HCT116 (cell line): ENCODE data around the gene TEX261. TPM values are rescaled to one million over a fixed set of nuclear protein-coding genes. Genes with fewer than 3 reads are reported as not detected.

ENCODE experiments used
- ATAC-seq: fragments of 200-7000 bp; cut with Tn5 transposase; 2 replicates; pipeline ENCODE4 v1.9.1; 2020; ENCODE audit warnings: mild to moderate bottlenecking, moderate library complexity
- BruUV-seq: library from RNA; stranded (reverse); fragments of 400-500 nt; replicated peaks from 2 replicates; lab custom pipeline; 2021; lab: Mats Ljungman, UMichigan
- CTCF ChIA-PET: fragments of 300-600 bp; sonication (Branson Sonifier 250); formaldehyde crosslinking; loops from one replicate; lab custom pipeline; 2021; ENCODE audit warnings: antibody characterized with exemption; lab: Charles Lee
- POLR2A ChIA-PET: fragments of 300-600, 350-600 bp; sonication (Branson Sonifier 250); formaldehyde crosslinking; loops from one replicate; lab custom pipeline; 2021; ENCODE audit warnings: antibody characterized with exemption; lab: Charles Lee
- RAD21 ChIA-PET, 2 experiments: fragments of 300-600 bp; sonication (Branson Sonifier 250); formaldehyde crosslinking; loops; one replicate each; lab custom pipeline; 2023; ENCODE audit warnings: low total read pairs in 2 of 2; ENCODE audit not compliant: uncharacterized antibody in 2 of 2, unreplicated experiment in 2 of 2, low non-redundant PET in 1 of 2; lab: Charles Lee
- DNase-seq: peaks from one replicate; pipeline ENCODE4 v3.0.0-alpha.2; 2010; ENCODE audit warnings: low read depth, low spot score
- H2AFZ ChIP-seq: fragments of 200-600 bp; shearing (Covaris generic), sonication (generic); 2 replicates; pipeline ENCODE4 v1.6.1; 2017; ENCODE audit warnings: low read depth, mixed run types, mixed read lengths, antibody characterized with exemption, low read length; ENCODE audit not compliant: poor library complexity, severe bottlenecking
- H3K27ac ChIP-seq: 2 replicates; pipeline ENCODE4 v1.5.1; 2012; ENCODE audit warnings: low read depth, low read length
- H3K27me3 ChIP-seq: fragments of 200-600 bp; sonication (generic); 2 replicates; pipeline ENCODE4 v1.6.1; 2016; ENCODE audit warnings: mixed run types, low read length, mixed read lengths; ENCODE audit not compliant: insufficient read depth
- H3K36me3 ChIP-seq, 2 experiments: fragments of 200-500 bp in 1 of 2; fragments of 200-600 bp in 1 of 2; sonication (Bioruptor generic) in 1 of 2; sonication (generic) in 1 of 2; 2 replicates each; pipeline versions ENCODE4 v1.5.1 to v1.6.1; 2014 to 2016; ENCODE audit warnings: low read length in 2 of 2, inconsistent platforms in 1 of 2, mixed read lengths in 1 of 2, mixed run types in 1 of 2; ENCODE audit not compliant: insufficient read depth in 2 of 2, control insufficient read depth in 1 of 2
- H3K4me1 ChIP-seq, 2 experiments: fragments of 200-600 bp in 1 of 2; sonication (generic) in 1 of 2; 2 replicates each; pipeline versions ENCODE4 v1.5.1 to v1.6.1; 2012 to 2017; ENCODE audit warnings: low read length in 2 of 2, inconsistent platforms in 1 of 2, mild to moderate bottlenecking in 1 of 2, mixed read lengths in 1 of 2, mixed run types in 1 of 2, moderate library complexity in 1 of 2; ENCODE audit not compliant: insufficient read depth in 2 of 2, control insufficient read depth in 1 of 2
- H3K4me2 ChIP-seq: fragments of 200-600 bp; sonication (generic); 2 replicates; pipeline ENCODE4 v1.6.1; 2017; ENCODE audit warnings: mixed run types, low read length, mixed read lengths
- H3K4me3 ChIP-seq, 2 experiments: fragments of 200-600 bp in 1 of 2; sonication (generic) in 1 of 2; replicated peaks in 1 of 2; 2 replicates each; pipeline ENCODE4 v1.5.1; 2011 to 2016; ENCODE audit warnings: low read length in 2 of 2, control low read depth in 1 of 2, low read depth in 1 of 2, mild to moderate bottlenecking in 1 of 2, mixed read lengths in 1 of 2, mixed run types in 1 of 2
- H3K79me2 ChIP-seq: fragments of 200-600 bp; sonication (generic); 2 replicates; pipeline ENCODE4 v1.6.1; 2017; ENCODE audit warnings: mild to moderate bottlenecking, mixed run types, low read length, moderate library complexity, mixed read lengths; ENCODE audit not compliant: insufficient read depth
- H3K9ac ChIP-seq: fragments of 200-600 bp; sonication (generic); 2 replicates; pipeline ENCODE4 v1.6.1; 2016; ENCODE audit warnings: low read length, mixed read lengths
- H3K9me2 ChIP-seq: fragments of 200-600 bp; sonication (generic), shearing (Covaris generic); 2 replicates; pipeline ENCODE4 v1.6.1; 2017; ENCODE audit warnings: mixed run types, mild to moderate bottlenecking, moderate library complexity; ENCODE audit not compliant: insufficient read depth
- H3K9me3 ChIP-seq, 2 experiments: fragments of 200-500 bp in 1 of 2; fragments of 200-600 bp in 1 of 2; sonication (Bioruptor generic) in 1 of 2; sonication (generic) in 1 of 2; 2 replicates each; pipeline ENCODE4 v1.6.1; 2014 to 2017; ENCODE audit warnings: low read length in 2 of 2, mixed read lengths in 2 of 2, inconsistent platforms in 1 of 2, low read depth in 1 of 2, mild to moderate bottlenecking in 1 of 2, mixed run types in 1 of 2, moderate library complexity in 1 of 2; ENCODE audit not compliant: control insufficient read depth in 1 of 2, insufficient read depth in 1 of 2
- H4K20me1 ChIP-seq: fragments of 200-600 bp; sonication (generic), shearing (Covaris generic); 2 replicates; pipeline ENCODE4 v1.6.1; 2017; ENCODE audit warnings: mixed run types, mild to moderate bottlenecking, moderate library complexity; ENCODE audit not compliant: insufficient read depth
- CBX3 ChIP-seq: IDR thresholded peaks from 2 replicates; pipeline ENCODE4 v1.6.1; 2012; ENCODE audit warnings: low read depth
- CEBPB ChIP-seq: IDR thresholded peaks from 2 replicates; pipeline ENCODE4 v1.6.1; 2012; ENCODE audit warnings: low read depth
- CTCF ChIP-seq, 3 experiments: fragments of 200-600 bp in 1 of 3; sonication (generic) in 1 of 3; IDR thresholded peaks in 2 of 3; conservative IDR thresholded peaks in 1 of 3; 2 replicates each; pipeline ENCODE4 v1.5.1; 2012 to 2017; ENCODE audit warnings: low read depth in 2 of 3, low read length in 2 of 3, antibody characterized with exemption in 1 of 3, borderline replicate concordance in 1 of 3, control low read depth in 1 of 3, mild to moderate bottlenecking in 1 of 3, mixed read lengths in 1 of 3, mixed run types in 1 of 3, moderate library complexity in 1 of 3; ENCODE audit not compliant: insufficient read depth in 1 of 3
- EGR1 ChIP-seq: IDR thresholded peaks from 2 replicates; pipeline ENCODE4 v1.6.1; 2012; ENCODE audit warnings: low read depth
- EZH2 ChIP-seq: fragments of 200-600 bp; sonication (generic); IDR thresholded peaks from 2 replicates; pipeline ENCODE4 v1.6.1; 2017; ENCODE audit warnings: antibody characterized with exemption, mixed run types
- EZH2phosphoT487 ChIP-seq: fragments of 200-600 bp; IDR thresholded peaks from 2 replicates; pipeline ENCODE4 v1.6.1; 2018; ENCODE audit warnings: antibody characterized with exemption, borderline replicate concordance
- FOSL1 ChIP-seq: IDR thresholded peaks from 2 replicates; pipeline ENCODE4 v1.6.1; 2012; ENCODE audit warnings: low read depth
- JUND ChIP-seq: IDR thresholded peaks from 2 replicates; pipeline ENCODE4 v1.6.1; 2012
- MAX ChIP-seq: IDR thresholded peaks from 2 replicates; pipeline ENCODE4 v1.6.1; 2012
- POLR2AphosphoS5 ChIP-seq: IDR thresholded peaks from 2 replicates; pipeline ENCODE4 v1.6.1; 2011; ENCODE audit warnings: mild to moderate bottlenecking, low read depth, low read length, moderate library complexity
- RAD21 ChIP-seq: IDR thresholded peaks from 2 replicates; pipeline ENCODE4 v1.6.1; 2012; ENCODE audit warnings: low read depth, mild to moderate bottlenecking
- REST ChIP-seq: IDR thresholded peaks from 2 replicates; pipeline ENCODE4 v1.6.1; 2012; ENCODE audit warnings: low read depth
- SP1 ChIP-seq: IDR thresholded peaks from 2 replicates; pipeline ENCODE4 v1.6.1; 2012; ENCODE audit warnings: low read depth
- TCF7L2 ChIP-seq: IDR thresholded peaks from 2 replicates; pipeline ENCODE4 v1.7.0; 2011; ENCODE audit warnings: borderline replicate concordance, inconsistent platforms; ENCODE audit not compliant: insufficient read depth, insufficient read length; ENCODE audit errors: extremely low read depth
- YY1 ChIP-seq: IDR thresholded peaks from 2 replicates; pipeline ENCODE4 v1.6.1; 2011; ENCODE audit warnings: low read length, low read depth, moderate library complexity, mild to moderate bottlenecking; ENCODE audit not compliant: insufficient replicate concordance; ENCODE audit errors: extremely low read depth
- ZBTB33 ChIP-seq: IDR thresholded peaks from 2 replicates; pipeline ENCODE4 v1.6.1; 2011; ENCODE audit warnings: mild to moderate bottlenecking, low read length, moderate library complexity; ENCODE audit not compliant: insufficient replicate concordance; ENCODE audit errors: extremely low read depth
- ZFX ChIP-seq: fragments of 450-650 bp; IDR thresholded peaks from 2 replicates; pipeline ENCODE4 v1.6.1; 2017
- ZNF274 ChIP-seq: fragments of 200-500 bp; sonication (Bioruptor generic); IDR thresholded peaks from 2 replicates; pipeline ENCODE4 v1.6.1; 2014; ENCODE audit warnings: mild to moderate bottlenecking, low read depth, low read length, inconsistent platforms
- intact Hi-C: fragments of 100-400 bp; cut with micrococcal nuclease; formaldehyde crosslinking; loops from 2 replicates; pipeline ENCODE4 v1.10.0; 2022
- total RNA-seq: library from RNA; stranded (reverse); gene quantifications from one replicate; pipeline ENCODE4 v1.2.1, GENCODE V29; 2021; ENCODE audit not compliant: unreplicated experiment

Gene TEX261
- total RNA-seq, 1 experiment from 2014 or later, result 37.9 TPM

GRCh38 chr2:70979180-70979488 lies 15.5 kb downstream of the TEX261 start:
- ChIA-PET RAD21 (no interaction called here), POLR2A (no interaction called here), CTCF (no interaction called here)
- no peaks in the 10 kb centered on the region for H4K20me1 ChIP-seq
- H3K27me3 ChIP-seq, result no peaks in the 10 kb centered on the region
- BruUV-seq, result no TSS peak
- TF ChIP-seq TCF7L2 (no peak), YY1 (no peak), REST (no peak), EGR1 (no peak), FOSL1 (no peak), POLR2AphosphoS5 (no peak), CEBPB (no peak), CTCF (IDR thresholded peaks at IDR 0.05 in 2 of 3, conservative IDR thresholded peaks at IDR 0.05 in 1 of 3; ENCODE audit: borderline replicate concordance in 1 of 3, insufficient read depth in 1 of 3, low read depth in 2 of 3, low read length in 2 of 3) (no peak), SP1 (no peak), ZNF274 (no peak), CBX3 (no peak), EZH2phosphoT487 (no peak), EZH2 (no peak), MAX (no peak), JUND (no peak), ZFX (no peak), RAD21 (no peak), ZBTB33 (no peak)
- H2AFZ ChIP-seq, result no peak overlapping the region
- peaks cover 7 to 21% of the 10 kb centered on the region in 2 experiments; a peak in 3 of 4 replicates for H3K4me1 ChIP-seq
- no peak for DNase-seq
- no peaks in the 10 kb centered on the region; a peak in 1 of 4 replicates for H3K36me3 ChIP-seq
- no peaks in the 10 kb centered on the region for H3K9me3 ChIP-seq
- no peak overlapping the region for H3K4me2 ChIP-seq
- intact Hi-C loops, result no loop called here
- no peaks in the 10 kb centered on the region for H3K79me2 ChIP-seq
- H3K9me2 ChIP-seq, result no peaks in the 10 kb centered on the region
- H3K4me3 ChIP-seq, result no peak overlapping the region
- H3K9ac ChIP-seq, result no peak overlapping the region
- no peak overlapping the region for H3K27ac ChIP-seq
- ATAC-seq, result no peak
